RKO (cell line): Measurements from ENCODE around the gene ST6GALNAC4.
"Not testable (repeated sequence)": the region's sequence is repeated elsewhere in the genome, so short reads cannot be mapped to it uniquely, and the experiment has no call there.

Experiments
- DNase-seq: peaks from one replicate; pipeline ENCODE4 v3.0.0-alpha.2; 2016; ENCODE audit warnings: low spot score

Gene ST6GALNAC4

GRCh38 chr9:127870153-127870491 is 46.7 kb downstream of the ST6GALNAC4 start:
- DNase-seq = not testable (repeated sequence)

- DNase-seq = peak; percentile 87
These were observed 47.3 kb downstream of the ST6GALNAC4 start for GRCh38 chr9:127869310-127870152.

DNA sequence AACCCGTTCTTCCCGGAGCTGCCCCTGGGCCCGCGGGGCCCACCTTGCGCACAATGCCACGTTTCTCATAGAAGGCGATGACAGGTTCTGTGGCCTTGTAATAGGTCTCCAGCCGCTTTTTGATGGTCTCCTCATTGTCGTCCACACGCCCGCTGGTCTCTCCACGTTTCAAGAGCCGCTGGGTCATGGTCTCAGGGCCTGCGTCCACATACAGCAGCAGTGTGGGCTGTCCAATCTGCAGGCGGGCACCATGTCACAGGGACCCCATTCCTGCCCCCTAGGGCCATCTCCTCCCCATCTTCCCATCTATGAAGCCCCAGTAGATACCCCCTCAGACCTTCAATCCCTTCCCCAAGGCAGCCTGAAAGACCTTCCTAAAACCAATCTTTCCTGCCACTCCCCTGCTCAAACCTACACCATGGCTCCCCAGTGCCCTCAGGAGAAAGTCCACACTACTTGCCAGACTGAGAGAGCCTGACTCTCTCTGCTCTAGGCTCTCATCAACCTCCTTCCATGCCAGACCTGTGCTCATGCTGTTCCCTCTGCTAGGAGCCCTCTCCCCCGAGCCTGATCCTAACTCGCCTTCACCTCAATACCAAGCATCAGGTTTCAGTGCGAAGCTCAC is 48.5 kb downstream of the ST6GALNAC4 start:
- DNase-seq = no peak

- DNase-seq = no peak
These were observed 49.2 kb downstream of the ST6GALNAC4 start for GRCh38 chr9:127867356-127868277.

DNA sequence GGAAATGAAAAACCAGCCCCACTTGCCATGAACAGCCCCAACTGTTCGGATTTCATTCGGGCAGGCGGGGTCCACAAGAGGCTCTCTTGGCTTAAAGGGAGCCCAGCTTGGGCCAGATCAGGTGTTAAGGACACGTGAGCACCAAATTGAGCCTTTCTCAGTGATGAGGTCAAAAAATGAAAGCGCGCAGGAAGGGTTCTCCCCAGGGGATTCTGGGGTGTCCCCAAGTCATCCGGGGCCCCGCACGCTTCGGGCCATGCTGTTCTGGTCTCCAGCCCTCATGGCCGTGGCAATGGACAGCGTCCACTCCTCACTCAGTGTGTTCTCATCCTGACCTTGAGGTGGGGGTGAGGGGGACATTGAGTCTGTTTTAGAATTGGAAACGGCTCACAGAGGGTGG is 50.3 kb downstream of the ST6GALNAC4 start:
- DNase-seq = no peak

DNA sequence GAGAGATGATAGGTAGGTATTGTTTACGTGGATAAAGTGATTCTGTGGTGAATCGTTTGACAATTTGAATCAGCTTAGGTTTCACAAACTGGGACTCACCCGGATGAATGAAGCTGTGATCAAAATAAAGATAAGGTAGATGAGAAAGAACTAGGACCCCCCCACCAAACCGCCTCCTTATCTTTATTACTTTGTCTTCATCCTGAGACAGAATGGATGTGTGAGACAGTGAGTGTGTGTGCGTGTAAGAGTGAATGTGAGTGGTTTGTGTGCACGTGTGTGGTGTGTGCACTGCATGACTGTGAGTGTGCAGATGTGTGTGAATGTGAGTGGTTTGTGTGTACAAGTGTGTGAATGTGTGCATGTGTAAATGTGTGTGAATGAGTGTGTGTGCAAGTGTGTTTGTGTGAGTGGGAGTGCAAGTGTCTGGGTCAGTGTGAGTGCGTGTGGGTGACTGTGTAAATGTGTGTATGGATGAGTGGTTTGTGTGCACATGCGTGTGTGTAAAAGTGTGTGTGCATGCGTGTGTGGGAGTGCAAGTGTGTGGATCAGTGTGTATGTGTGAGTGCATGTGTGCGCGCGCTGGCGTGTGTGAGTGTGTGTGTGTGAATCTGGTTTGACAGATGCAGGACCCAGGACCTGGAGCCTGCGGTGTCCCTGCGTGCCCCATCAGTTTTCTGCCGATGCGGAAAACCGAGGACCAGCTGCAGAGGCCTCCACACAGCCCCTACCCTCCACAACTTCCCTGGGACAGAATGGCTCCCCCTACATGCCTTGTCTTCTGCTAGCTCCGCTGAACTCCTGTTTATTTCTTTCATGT is 51.0 kb downstream of the ST6GALNAC4 start:
- DNase-seq = no peak

DNA sequence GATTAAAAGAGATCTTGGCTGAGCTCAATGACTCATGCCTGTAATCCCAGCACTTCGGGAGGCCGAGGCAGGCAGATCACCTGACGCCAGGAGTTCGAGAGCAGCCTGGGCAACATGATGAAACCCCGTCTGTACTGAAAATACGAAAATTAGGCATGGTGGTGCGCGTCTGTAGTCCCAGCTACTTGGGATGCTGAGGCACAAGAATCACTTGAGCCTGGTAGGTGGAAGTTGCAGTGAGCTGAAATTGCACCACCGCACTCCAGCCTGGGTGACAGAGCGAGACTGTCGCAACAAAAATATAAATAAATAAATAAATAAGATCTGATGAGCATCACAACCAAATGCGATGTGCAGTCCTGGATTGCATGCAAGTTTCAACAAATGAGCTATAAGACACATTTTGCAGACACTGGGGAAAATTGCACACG is 53.6 kb downstream of the ST6GALNAC4 start:
- no peak for DNase-seq

DNA sequence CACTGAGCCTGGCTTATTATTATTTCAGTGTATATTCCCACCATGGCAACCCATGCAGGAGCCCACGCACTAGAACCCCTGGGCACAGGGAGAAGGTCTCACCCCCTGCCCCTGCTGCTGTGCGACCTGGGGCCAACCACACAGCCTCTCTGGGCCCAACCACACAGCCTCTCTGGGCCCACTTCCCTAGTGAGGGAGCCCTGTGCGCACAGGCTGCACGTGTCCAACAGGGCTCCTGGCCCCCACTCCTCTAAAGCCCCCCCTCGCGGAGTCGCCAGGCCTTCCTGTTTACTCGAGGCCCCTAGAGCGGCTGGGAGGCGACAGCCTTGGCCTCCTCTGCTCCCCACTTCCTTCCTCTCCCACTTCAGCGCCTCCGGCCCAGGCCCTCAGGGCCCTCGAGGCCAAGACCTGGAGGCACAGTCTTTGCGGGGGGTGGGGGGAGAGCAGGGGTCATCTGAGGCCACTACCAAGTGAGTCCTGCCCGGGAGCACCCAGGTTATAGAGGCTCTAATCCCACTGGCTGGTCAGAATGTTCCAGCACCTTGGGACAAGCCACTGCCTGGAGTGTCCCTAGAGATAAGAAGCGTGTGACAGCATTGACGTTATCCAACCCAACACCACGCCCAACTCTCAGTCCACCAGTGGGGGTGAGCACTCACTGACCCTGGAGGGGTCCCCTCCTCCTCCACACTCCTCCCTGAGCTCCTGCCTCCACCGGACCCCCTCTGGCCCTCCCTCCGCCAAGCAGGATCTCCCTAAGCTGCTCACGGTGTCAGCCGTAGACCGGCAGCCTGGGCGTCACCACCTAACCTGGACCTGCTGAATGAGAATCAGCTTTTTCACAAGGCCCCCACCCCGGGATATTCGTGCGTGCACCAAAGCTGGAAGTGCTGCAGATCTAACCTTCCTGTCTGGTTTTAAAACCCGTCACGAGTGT is 54.5 kb downstream of the ST6GALNAC4 start:
- DNase-seq = no peak

DNA sequence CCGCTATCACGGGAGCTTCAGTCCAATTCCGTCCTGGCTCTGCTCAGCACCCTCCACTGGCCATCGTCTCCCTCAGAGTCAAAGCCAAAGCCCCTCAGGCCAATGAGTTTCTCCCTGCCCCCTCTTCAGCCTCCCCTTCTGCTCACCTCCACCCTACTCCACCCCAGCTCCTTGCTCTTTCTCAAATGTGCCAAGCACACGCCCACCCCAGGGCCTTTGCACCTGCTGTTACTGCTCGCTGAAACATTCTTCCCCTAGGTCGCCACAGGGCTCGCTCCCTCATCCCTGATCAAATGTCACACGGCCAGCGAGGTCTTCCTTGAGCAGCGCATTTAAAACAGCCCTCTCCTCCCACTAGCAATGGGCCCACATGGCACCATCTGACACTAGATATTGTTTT is 56.1 kb downstream of the ST6GALNAC4 start:
- DNase-seq = no peak

- no peak for DNase-seq
These were observed 56.6 kb downstream of the ST6GALNAC4 start for GRCh38 chr9:127860260-127860659.

GRCh38 chr9:127858041-127858512 is 58.8 kb downstream of the ST6GALNAC4 start:
- no peak for DNase-seq
